Posterior vena cava (tissue), 2 donors: ENCODE data around the gene ARL6. TPM values are rescaled to one million over a fixed set of nuclear protein-coding genes. Genes with fewer than 3 reads are reported as not detected.

ENCODE experiments used
- total RNA-seq, 2 donors: library from RNA; stranded (reverse); fragmentation: NEBNext Ultra II Directional; extraction: Animal tissue kit (Norgen Biotek cat#: 25700); gene quantifications; one replicate each; pipeline ENCODE4 v1.2.1, GENCODE V29; 2021
- donor health status: DM: yes; HTN: yes; CAD: no.
- donor health status: DM: yes; HTN: yes; CAD: no.

Gene ARL6
- total RNA-seq, 2 donors from 2014 or later, result 7.7 to 8.4 TPM

Other genes with a start within 250 kb of the ARL6 start
- 10 to 100 TPM; 21.6 to 21.8 TPM for gene CRYBG3, start 57.3 kb downstream of the ARL6 start, total RNA-seq
- 10 to 100 TPM; 17.1 to 20.0 TPM for gene RIOX2, start 207.7 kb downstream of the ARL6 start, total RNA-seq